ENCODE data around the gene RMP24.
"Not testable (repeated sequence)": the region's sequence is repeated elsewhere in the genome, so short reads cannot be mapped to it uniquely, and the experiment has no call there.

The RMP24 gene

GRCh38 chr18:35941299-35941698, 31.2 kb upstream of the RMP24 start:
- 0 out of 2 replicates have a peak, but pooled peaks cover 9% of the 10 kb centered on the region for H3K4me1 ChIP-seq (ENCODE audit: insufficient read depth, low read length)
- H3K9me3 ChIP-seq (ENCODE audit: insufficient read depth, low read depth, low read length), result no peaks in the 10 kb centered on the region; the same call in 1 of the 2 replicates
- no peaks in the 10 kb centered on the region for H3K27me3 ChIP-seq (ENCODE audit: insufficient read depth, low read length)
- no peak overlapping the region for H3K9ac ChIP-seq (ENCODE audit: low read depth, low read length)
- no peak overlapping the region for H3K4me3 ChIP-seq (ENCODE audit: low read length)
- H3K36me3 ChIP-seq (ENCODE audit: insufficient read depth, low read depth, low read length), result peaks cover 44% of the 10 kb centered on the region
- H3K27ac ChIP-seq (ENCODE audit: low read length), result no peak overlapping the region

DNA sequence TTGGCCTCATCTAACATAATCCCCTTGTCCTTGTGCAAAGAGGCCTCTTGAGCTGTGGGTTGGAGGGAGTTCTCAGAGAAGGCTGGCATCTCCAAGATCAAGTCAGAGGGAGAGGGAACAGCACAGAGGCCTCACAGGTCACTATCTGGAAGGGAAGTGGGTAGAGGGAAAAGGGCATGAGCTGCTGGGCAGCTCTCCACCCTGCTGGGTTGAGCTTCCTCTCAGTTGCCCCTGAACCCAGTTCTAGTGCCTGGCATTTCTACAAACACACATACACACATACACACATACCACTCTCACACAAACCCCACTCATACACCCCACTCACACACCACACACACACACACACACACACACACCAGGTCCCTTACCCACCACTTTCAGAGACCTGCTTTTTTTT, 30.3 kb upstream of the RMP24 start:
- no peaks in the 10 kb centered on the region for H3K27me3 ChIP-seq (ENCODE audit: insufficient read depth, low read length)
- H3K36me3 ChIP-seq (ENCODE audit: insufficient read depth, low read depth, low read length), result peaks cover 35% of the 10 kb centered on the region
- H3K9me3 ChIP-seq (ENCODE audit: insufficient read depth, low read depth, low read length), result no peaks in the 10 kb centered on the region; the same call in 1 of the 2 replicates
- H3K4me1 ChIP-seq (ENCODE audit: insufficient read depth, low read length), result 0 out of 2 replicates have a peak, but pooled peaks cover 9% of the 10 kb centered on the region
- H3K4me3 ChIP-seq (ENCODE audit: low read length), result no peak overlapping the region
- H3K27ac ChIP-seq (ENCODE audit: low read length), result no peak overlapping the region
- H3K9ac ChIP-seq (ENCODE audit: low read depth, low read length), result no peak overlapping the region

DNA sequence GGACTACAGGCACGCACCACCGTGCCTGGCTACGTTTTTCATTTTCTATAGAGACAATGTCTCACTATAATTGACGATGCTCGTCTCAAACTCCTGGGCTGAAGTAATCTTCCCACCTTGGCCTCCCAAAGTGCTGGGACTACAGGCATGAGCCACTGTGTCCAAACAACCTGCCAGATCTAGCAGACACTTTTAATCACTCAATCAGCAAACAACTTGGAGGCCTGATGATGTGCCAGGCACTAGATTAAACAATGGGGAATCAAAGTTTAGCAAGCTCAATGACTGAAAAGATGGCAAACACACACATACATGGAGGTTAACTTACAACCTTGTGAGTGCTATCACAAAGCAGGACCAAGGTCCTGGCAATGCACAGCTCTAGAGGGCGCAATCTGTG, 29.8 kb upstream of the RMP24 start:
- H3K4me3 ChIP-seq (ENCODE audit: low read length), result no peak overlapping the region
- H3K9me3 ChIP-seq (ENCODE audit: insufficient read depth, low read depth, low read length), result no peaks in the 10 kb centered on the region
- H3K36me3 ChIP-seq (ENCODE audit: insufficient read depth, low read depth, low read length), result peaks cover 30% of the 10 kb centered on the region
- H3K4me1 ChIP-seq (ENCODE audit: insufficient read depth, low read length), result 0 out of 2 replicates have a peak, but pooled peaks cover 9% of the 10 kb centered on the region
- no peaks in the 10 kb centered on the region for H3K27me3 ChIP-seq (ENCODE audit: insufficient read depth, low read length)
- no peak overlapping the region for H3K9ac ChIP-seq (ENCODE audit: low read depth, low read length)
- H3K27ac ChIP-seq (ENCODE audit: low read length), result no peak overlapping the region

DNA sequence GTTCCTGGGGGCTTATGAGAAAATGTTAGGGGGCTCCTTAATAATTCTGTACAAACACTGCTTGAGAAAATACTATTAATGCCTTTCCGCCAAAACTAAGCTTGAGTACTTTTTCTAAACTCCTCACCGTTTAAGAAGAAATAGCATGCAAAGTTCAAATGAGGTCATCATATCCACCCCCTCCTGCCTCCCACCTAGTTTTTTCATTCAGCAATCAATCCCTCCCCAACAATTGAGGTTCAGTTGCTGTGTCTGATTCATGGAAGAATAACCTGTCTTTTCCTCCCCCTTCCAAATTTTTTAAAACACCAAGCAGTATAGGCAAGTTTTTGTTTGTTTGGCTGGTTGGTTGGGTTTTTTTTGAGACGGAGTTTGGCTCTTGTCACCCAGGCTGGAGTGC, 24.4 kb upstream of the RMP24 start:
- H3K9ac ChIP-seq (ENCODE audit: low read depth, low read length), result no peak overlapping the region
- H3K36me3 ChIP-seq (ENCODE audit: insufficient read depth, low read depth, low read length), result peaks cover 14% of the 10 kb centered on the region
- no peak overlapping the region for H3K27ac ChIP-seq (ENCODE audit: low read length)
- H3K4me1 ChIP-seq (ENCODE audit: insufficient read depth, low read length), result peaks cover 2% of the 10 kb centered on the region; the same call in 1 of the 2 replicates
- H3K9me3 ChIP-seq (ENCODE audit: insufficient read depth, low read depth, low read length), result no peaks in the 10 kb centered on the region; the same call in 1 of the 2 replicates
- H3K4me3 ChIP-seq (ENCODE audit: low read length), result no peak overlapping the region
- peaks cover 5% of the 10 kb centered on the region; the same call in 1 of the 2 replicates for H3K27me3 ChIP-seq (ENCODE audit: insufficient read depth, low read length)

DNA sequence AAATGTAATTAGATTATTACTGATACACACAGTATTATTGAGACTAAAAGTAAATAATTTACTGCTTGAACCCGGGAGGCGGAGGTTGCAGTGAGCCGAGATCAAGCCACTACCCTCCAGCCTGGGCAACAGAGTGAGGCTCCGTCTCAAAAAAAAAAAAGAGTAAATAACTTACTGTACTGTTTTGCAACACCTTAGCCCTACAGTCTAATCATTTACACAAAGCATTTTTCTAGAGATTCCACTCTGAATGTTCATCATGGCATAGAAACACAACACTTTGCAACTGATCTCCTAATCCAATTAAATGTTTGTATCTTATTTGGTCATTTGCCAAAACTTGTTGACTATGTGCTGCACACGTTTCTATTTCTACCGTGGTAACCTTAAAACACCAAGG, 23.4 kb upstream of the RMP24 start:
- H3K4me1 ChIP-seq (ENCODE audit: insufficient read depth, low read length), result peaks cover 2% of the 10 kb centered on the region; the same call in 1 of the 2 replicates
- no peak overlapping the region for H3K27ac ChIP-seq (ENCODE audit: low read length)
- peaks cover 9% of the 10 kb centered on the region; the same call in 1 of the 2 replicates for H3K36me3 ChIP-seq (ENCODE audit: insufficient read depth, low read depth, low read length)
- H3K27me3 ChIP-seq (ENCODE audit: insufficient read depth, low read length), result peaks cover 5% of the 10 kb centered on the region; the same call in 1 of the 2 replicates
- no peaks in the 10 kb centered on the region; the same call in 1 of the 2 replicates for H3K9me3 ChIP-seq (ENCODE audit: insufficient read depth, low read depth, low read length)
- peak overlapping the region; percentile 83; the same call in 1 of the 2 replicates for H3K9ac ChIP-seq (ENCODE audit: low read depth, low read length)
- H3K4me3 ChIP-seq (ENCODE audit: low read length), result peak overlapping the region; percentile 86

DNA sequence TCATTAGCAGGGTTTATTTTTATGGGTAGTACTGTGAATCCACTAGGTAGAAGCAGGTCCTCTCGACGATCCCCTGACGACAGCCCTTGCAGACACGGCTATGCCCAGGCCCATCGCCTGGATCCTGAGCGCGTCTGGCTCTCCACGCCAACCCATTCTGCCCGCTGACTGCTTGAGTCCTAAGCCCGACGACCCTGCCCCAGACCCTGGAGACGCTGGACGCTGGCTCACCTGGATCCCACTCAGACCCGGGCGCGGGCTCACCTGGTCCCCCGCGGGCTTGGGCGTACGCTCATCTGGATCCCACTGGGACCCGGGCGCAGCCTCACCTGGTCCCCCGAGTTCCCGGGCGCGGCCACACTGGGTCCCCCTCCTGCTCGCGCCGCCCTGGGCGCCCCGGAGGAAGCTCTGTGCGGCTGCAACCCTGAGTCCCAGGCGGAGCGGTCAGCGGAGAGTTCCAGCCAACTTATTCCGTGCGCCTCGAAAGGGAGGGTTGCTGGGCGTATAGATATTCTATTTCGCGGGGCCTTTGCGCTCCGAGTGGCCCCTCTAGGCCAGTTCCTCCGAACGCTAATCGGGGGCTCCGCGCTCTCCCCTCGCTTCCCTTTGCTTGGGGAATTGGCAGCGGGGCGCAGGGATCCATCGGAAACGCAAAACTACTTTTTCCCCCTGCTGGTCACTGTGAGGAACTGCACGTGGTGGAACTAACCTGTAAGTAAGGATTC, 22.4 kb upstream of the RMP24 start:
- Histone ChIP-seq H3K4me1 (ENCODE audit: insufficient read depth, low read length) (peaks cover 2% of the 10 kb centered on the region; the same call in 1 of the 2 replicates), H3K4me3 (ENCODE audit: low read length) (peak overlapping the region; percentile 86), H3K27me3 (ENCODE audit: insufficient read depth, low read length) (peaks cover 5% of the 10 kb centered on the region; the same call in 1 of the 2 replicates), H3K9me3 (ENCODE audit: insufficient read depth, low read depth, low read length) (no peaks in the 10 kb centered on the region; the same call in 1 of the 2 replicates), H3K27ac (ENCODE audit: low read length) (no peak overlapping the region), H3K9ac (ENCODE audit: low read depth, low read length) (peak overlapping the region; percentile 83), H3K36me3 (ENCODE audit: insufficient read depth, low read depth, low read length) (0 out of 2 replicates have a peak, but pooled peaks cover under 1% of the 10 kb centered on the region)

DNA sequence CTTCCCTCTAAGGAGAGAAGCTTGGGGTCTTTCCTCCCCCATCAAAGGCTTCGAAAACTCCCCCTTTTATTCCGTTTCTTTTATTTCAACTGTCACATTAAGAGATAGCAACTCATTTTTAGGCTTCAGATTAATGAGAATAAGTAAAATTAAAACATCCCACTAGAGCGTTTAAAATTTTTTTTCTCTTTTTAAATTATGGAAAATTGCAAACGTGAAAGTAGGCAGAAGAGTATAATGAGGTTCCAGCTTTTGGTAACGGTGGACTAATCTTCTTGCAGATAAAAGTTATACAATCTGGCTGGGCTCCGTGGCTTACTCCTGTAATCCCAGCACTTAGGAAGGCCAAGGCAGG, 21.9 kb upstream of the RMP24 start:
- H3K4me1 ChIP-seq (ENCODE audit: insufficient read depth, low read length), result peaks cover 2% of the 10 kb centered on the region; the same call in 1 of the 2 replicates
- H3K9ac ChIP-seq (ENCODE audit: low read depth, low read length), result no peak overlapping the region; the same call in 1 of the 2 replicates
- peaks cover 5% of the 10 kb centered on the region; the same call in 1 of the 2 replicates for H3K27me3 ChIP-seq (ENCODE audit: insufficient read depth, low read length)
- peak overlapping the region; percentile 86; the same call in 1 of the 2 replicates for H3K4me3 ChIP-seq (ENCODE audit: low read length)
- no peaks in the 10 kb centered on the region; the same call in 1 of the 2 replicates for H3K9me3 ChIP-seq (ENCODE audit: insufficient read depth, low read depth, low read length)
- no peaks in the 10 kb centered on the region for H3K36me3 ChIP-seq (ENCODE audit: insufficient read depth, low read depth, low read length)
- no peak overlapping the region for H3K27ac ChIP-seq (ENCODE audit: low read length)

- Histone ChIP-seq H3K27ac (ENCODE audit: low read length) (no peak overlapping the region), H3K9ac (ENCODE audit: low read depth, low read length) (no peak overlapping the region), H3K4me1 (ENCODE audit: insufficient read depth, low read length) (peaks cover 2% of the 10 kb centered on the region; the same call in 1 of the 2 replicates), H3K9me3 (ENCODE audit: insufficient read depth, low read depth, low read length) (no peaks in the 10 kb centered on the region; the same call in 1 of the 2 replicates), H3K27me3 (ENCODE audit: insufficient read depth, low read length) (peaks cover 5% of the 10 kb centered on the region; the same call in 1 of the 2 replicates), H3K36me3 (ENCODE audit: insufficient read depth, low read depth, low read length) (no peaks in the 10 kb centered on the region), H3K4me3 (ENCODE audit: low read length) (no peak overlapping the region)
Observed at GRCh38 chr18:35953688-35954087, 18.8 kb upstream of the RMP24 start.

DNA sequence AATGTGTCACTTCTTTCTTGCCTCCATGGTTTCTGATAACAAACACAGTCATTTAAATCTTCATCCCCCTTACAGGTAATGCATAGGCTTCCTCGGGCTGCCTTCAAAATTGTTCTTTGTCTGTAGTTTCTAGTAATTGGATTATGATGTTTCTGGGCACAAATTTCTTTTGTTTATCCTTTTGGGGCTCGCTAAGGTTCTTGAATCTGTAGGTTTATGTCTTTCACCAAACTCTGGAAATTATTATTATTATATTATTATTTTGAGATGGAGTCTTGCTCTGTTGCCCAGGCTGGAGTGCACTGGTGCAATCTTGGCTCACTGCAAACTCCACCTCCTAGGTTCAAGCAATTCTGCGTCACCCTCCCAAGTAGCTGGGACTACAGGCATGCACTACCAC, 16.3 kb upstream of the RMP24 start:
- no peak overlapping the region for H3K9ac ChIP-seq (ENCODE audit: low read depth, low read length)
- H3K9me3 ChIP-seq (ENCODE audit: insufficient read depth, low read depth, low read length), result peaks cover 9% of the 10 kb centered on the region
- no peak overlapping the region for H3K27ac ChIP-seq (ENCODE audit: low read length)

GRCh38 chr18:35962320-35962719, 10.2 kb upstream of the RMP24 start:
- Histone ChIP-seq H3K9me3 (ENCODE audit: insufficient read depth, low read depth, low read length) (peaks cover 9% of the 10 kb centered on the region; the same call in 1 of the 2 replicates), H3K4me1 (ENCODE audit: insufficient read depth, low read length) (no peaks in the 10 kb centered on the region), H3K36me3 (ENCODE audit: insufficient read depth, low read depth, low read length) (no peaks in the 10 kb centered on the region), H3K9ac (ENCODE audit: low read depth, low read length) (no peak overlapping the region), H3K27me3 (ENCODE audit: insufficient read depth, low read length) (no peaks in the 10 kb centered on the region), H3K4me3 (ENCODE audit: low read length) (no peak overlapping the region), H3K27ac (ENCODE audit: low read length) (no peak overlapping the region)

More for the DNA sequence above, 16.3 kb upstream of the RMP24 start:
- Histone ChIP-seq H3K4me3 (ENCODE audit: low read length) (no peak overlapping the region), H3K4me1 (ENCODE audit: insufficient read depth, low read length) (no peaks in the 10 kb centered on the region), H3K36me3 (ENCODE audit: insufficient read depth, low read depth, low read length) (no peaks in the 10 kb centered on the region), H3K27me3 (ENCODE audit: insufficient read depth, low read length) (no peaks in the 10 kb centered on the region)

DNA sequence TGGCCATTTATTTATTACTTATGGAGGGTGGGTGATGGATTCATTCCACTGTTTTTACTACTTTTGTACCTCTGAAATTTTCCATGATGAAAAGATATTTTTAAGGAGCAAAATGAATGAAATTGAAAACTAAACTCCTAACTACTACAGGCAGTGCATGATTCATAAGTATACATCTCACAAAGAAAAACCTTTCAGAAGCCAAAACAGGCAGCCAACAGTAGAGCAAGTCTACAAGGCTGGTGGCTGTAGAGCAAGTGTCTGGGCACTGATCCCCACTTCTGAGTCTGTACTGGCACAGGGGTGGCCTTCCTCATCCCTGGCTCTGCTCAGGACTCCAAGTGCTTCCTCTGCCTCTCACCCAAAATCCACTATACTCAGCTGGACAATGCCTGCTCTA, 8.2 kb upstream of the RMP24 start:
- Histone ChIP-seq H3K4me3 (ENCODE audit: low read length) (no peak overlapping the region), H3K9ac (ENCODE audit: low read depth, low read length) (no peak overlapping the region), H3K4me1 (ENCODE audit: insufficient read depth, low read length) (no peaks in the 10 kb centered on the region), H3K9me3 (ENCODE audit: insufficient read depth, low read depth, low read length) (peaks cover 9% of the 10 kb centered on the region; the same call in 1 of the 2 replicates), H3K27me3 (ENCODE audit: insufficient read depth, low read length) (no peaks in the 10 kb centered on the region), H3K27ac (ENCODE audit: low read length) (no peak overlapping the region), H3K36me3 (ENCODE audit: insufficient read depth, low read depth, low read length) (no peaks in the 10 kb centered on the region)

GRCh38 chr18:35967866-35968265, 4.6 kb upstream of the RMP24 start:
- H3K36me3 ChIP-seq (ENCODE audit: insufficient read depth, low read depth, low read length); H3K27ac ChIP-seq (ENCODE audit: low read length); H3K27me3 ChIP-seq (ENCODE audit: insufficient read depth, low read length); H3K4me1 ChIP-seq (ENCODE audit: insufficient read depth, low read length); H3K4me3 ChIP-seq (ENCODE audit: low read length); H3K9me3 ChIP-seq (ENCODE audit: insufficient read depth, low read depth, low read length); H3K9ac ChIP-seq (ENCODE audit: low read depth, low read length): not testable (repeated sequence)
